HG03159 (cell line): ENCODE data around the gene FAM47C.
A peak's percentile ranks its signal among the peaks of the same experiment; 100 is the strongest.
"Not testable (repeated sequence)": the region's sequence is repeated elsewhere in the genome, so short reads cannot be mapped to it uniquely, and the experiment has no call there.

Experiments used
- ATAC-seq: cut with Tn5 transposase; IDR thresholded peaks from one replicate; pipeline ENCODE4 v1.9.1; 2021; ENCODE audit warnings: mild to moderate bottlenecking, moderate library complexity; ENCODE audit not compliant: unreplicated experiment

The FAM47C gene

GRCh38 chrX:37008182-37008581 is at the start of gene FAM47C:
Gene FAM47C, plus strand, starts transcription at chrX:37008366. Its CDS starts 45 bp downstream, at chrX:37008411.
- not testable (repeated sequence) for ATAC-seq

- no peak for ATAC-seq
Observed at GRCh38 chrX:36961590-36961989, 46.6 kb upstream of the FAM47C start.

GRCh38 chrX:36963069-36963808 is 44.9 kb upstream of the FAM47C start:
- no peak for ATAC-seq

- ATAC-seq = no peak
Observed at GRCh38 chrX:36963852-36964251, 44.3 kb upstream of the FAM47C start.

DNA sequence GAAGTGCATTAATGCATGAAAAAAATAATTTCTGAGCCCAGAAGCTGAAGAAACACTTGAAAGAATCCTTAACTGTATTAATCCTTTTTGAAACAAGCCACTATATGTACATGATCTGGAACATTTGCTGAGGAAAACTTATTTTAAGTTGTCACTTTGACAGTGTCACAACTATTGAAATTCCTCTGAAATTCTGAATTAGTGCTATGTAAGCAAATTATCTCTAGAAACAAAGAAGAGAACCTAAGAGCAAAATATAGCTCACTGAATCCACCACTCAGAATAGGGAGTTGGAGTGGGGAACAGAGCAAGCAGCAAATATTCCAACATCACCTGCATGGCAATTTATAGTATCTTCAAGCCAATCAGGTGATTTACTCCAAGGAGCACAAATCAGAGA is 34.6 kb upstream of the FAM47C start:
- ATAC-seq = no peak

- ATAC-seq = no peak
Observed at GRCh38 chrX:36974911-36975310, 33.3 kb upstream of the FAM47C start.

DNA sequence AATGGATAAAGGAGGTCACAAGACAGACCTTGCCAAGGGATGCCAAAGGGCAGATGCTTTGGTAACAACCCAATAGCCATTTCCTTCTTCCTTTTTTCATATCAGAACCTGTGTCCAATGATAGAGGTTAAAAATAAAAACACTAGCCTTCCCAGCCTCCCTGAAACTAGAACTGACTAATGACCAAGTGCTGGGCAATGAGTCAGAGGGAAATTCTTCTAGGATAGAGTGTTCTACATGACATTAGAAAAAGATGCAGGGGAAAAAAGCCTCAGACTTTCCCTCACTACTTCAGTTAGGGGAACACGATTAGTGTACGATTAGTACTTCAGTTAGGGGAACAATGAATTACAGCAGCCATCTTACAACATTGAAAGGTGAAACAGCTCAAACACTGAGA is 29.3 kb upstream of the FAM47C start:
- ATAC-seq = no peak

- no peak for ATAC-seq
Observed at GRCh38 chrX:36983831-36984230, 24.3 kb upstream of the FAM47C start.

DNA sequence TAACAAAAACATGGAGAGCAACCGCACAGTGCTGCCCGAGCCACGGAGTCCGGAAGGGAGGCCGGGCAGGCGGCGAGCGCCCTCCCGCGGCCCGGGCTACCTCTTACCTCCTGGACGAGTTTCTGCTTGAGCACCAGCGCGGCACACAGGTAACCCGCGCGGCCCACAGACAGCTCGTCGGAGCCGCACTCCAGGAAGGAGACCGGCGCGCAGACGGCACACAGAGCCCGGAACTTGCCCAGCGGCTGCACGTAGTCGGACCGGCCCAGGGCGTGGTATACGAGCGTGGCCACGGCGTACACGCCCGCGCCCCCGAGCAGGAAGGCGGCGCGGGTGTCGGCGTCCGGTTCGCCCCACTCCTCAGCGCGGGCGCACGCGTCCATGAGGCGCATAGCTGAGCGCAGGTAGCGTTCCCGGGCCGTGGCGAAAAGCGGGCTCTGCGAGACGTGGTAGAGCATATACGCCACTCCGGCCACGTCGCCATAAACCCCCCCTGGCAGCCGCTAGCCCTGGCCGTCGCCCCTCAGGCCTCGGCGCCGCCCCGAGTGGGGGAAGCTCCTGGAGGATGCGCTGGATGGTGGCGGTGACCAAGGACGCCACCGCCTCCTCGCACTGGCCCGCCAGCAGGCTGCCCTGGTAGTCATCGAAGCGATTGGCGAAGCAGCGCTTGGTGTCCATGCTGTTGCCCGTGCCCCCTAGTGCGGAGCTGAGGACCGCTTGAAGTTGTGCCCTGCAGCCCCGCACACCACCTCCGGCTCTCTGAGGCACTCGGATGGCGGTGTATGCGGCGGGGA is 22.6 kb upstream of the FAM47C start:
- ATAC-seq = not testable (repeated sequence)

DNA sequence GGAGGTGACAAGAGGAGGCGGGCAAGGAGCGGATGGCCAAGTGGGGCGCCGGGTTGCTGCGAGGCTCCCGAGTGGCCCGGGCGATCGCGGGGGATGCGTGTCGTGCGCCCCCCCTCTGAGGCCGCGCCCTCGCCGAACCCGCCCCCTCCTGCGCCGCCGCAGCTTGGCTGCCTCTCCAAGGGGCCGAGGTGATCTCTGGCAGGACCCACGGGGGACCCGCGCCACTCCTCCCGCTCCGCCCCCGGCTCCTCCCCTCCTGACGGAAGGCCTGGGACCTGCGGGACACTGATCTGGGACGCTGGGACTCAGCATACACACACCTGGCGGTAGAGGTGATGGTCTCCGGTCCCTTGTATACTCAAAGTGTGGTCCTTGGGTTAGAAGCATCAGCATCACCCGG is 21.9 kb upstream of the FAM47C start:
- ATAC-seq = no peak

DNA sequence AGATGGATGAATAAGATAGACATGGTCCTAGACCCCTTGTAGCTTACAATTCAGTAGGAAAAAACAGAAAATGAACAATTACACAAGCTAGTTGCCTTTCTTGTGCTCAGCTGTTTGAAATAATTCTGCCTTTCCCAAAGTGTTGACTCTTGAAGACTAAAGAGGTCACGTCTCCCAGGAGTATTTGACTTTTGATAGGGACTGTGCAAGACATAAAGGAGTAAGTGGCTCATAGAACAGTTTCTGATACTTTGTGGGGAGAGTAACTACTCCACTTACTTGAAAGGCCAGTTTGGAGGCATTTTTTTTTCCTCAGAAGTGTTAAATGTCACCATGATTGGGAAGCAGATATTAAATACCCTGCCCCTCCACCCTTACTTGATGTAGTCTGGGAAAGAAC is 21.0 kb upstream of the FAM47C start:
- not testable (repeated sequence) for ATAC-seq

DNA sequence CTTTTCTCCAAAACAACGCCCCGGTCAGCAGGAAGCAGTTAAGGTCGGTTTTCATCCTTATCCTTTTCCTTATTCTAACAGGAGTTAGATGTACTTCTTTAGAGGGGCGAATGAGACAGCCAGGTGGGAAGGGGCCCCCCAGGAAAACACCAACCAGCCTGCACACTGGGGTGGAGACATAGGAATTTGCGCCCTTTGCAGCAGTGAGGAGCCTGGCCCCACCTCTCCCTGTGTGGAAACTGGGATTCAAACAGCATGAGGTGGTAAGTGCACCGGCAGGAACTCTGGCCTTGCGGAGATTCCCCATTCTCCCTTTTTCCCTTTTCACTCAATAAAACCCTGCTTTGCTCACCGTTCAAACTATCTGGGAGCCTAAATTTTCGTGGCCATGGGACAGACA is 8.0 kb upstream of the FAM47C start:
- no peak for ATAC-seq

- no peak for ATAC-seq
Observed at GRCh38 chrX:37010496-37010895, 2.3 kb downstream of the FAM47C start.

DNA sequence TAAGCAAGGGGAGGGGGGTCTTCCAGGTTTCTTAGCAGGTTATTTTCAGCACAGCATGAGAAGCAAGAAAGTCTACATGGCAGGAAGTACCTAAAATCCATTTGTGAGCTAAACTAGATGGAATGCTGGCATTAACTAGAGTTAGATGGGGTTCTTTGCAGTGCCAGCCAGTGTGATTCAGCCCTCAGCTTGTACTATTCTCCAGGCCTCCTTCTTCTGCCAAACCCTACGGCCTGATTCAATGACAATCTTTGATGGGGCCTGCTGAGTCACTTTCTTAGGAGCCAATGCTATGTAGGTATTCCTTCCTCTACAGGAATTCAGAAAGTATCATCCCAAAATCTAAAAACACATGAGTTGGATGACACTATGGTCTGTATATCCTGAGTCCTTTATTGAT is 26.1 kb downstream of the FAM47C start:
- not testable (repeated sequence) for ATAC-seq

DNA sequence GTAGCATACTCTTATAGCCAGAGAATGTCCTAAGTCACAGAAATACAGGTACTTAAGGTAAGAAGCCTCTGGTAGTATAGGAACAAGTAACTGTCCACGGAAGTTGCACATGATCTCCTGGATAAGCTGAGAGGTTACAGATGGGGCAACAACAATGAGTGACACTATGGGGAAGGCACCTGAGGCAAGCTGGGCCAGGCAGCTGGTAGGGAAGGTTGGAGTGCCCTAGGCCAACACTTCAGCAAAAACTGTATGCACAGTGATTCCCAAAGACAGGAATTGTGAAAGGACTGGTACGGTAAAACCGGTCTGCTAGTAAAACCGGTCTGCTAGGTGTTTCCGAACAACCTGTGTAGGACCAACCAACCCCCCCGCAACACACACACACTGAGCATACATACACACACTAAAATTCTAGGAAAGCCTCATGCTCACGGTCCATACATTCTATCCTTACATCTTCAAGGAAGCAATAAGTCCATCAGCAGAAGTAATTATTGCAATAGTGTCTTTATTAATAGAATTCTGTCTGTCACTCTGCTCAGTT is 28.6 kb downstream of the FAM47C start:
- not testable (repeated sequence) for ATAC-seq

GRCh38 chrX:37038814-37039213 is 30.6 kb downstream of the FAM47C start:
- not testable (repeated sequence) for ATAC-seq

GRCh38 chrX:37042956-37043885 is 35.1 kb downstream of the FAM47C start:
- not testable (repeated sequence) for ATAC-seq

GRCh38 chrX:37047776-37048175 is 39.6 kb downstream of the FAM47C start:
- ATAC-seq = no peak

DNA sequence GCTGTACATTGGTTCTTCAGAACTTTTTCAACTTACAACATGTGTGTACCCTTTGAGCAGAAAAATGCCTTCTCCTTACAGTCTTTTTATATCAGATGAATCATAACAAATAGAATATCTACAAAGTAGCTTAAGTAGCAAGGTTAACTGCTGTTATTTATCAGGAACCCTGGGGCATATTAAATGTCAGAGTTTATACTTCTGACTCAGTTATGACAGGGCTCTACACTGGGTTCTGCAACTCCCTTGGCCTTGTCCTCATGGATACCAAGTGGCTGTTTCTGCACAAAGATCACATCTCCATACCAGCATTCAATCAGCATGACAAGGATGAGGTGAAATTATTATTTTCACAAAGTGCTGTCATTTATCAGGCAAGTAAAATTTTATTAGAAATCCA is 49.4 kb downstream of the FAM47C start:
- not testable (repeated sequence) for ATAC-seq

DNA sequence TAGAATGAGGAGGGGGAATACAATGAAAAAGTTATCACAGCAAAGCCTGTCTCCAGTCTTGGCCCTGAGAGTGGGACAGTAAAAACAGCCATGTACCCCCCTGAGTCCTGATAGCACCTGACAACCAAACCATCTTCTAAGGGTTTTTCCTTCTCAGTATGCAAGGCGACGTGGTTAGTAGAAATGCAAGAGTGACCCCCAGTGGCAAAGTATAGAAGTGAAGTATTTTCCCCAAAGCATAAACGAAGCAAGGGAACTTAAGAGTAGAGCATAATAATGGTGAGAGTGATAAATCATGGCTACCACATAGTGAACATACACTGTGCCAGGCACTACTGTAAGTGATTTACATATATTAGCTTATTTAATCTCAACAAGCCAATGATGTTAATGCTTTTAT is 52.8 kb downstream of the FAM47C start:
- ATAC-seq = peak; percentile 89
